ENCODE results near the gene CLEC4M. TPM values are rescaled to one million over a fixed set of nuclear protein-coding genes. Genes with fewer than 3 reads are reported as not detected.
"Not testable (repeated sequence)": the region's sequence is repeated elsewhere in the genome, so short reads cannot be mapped to it uniquely, and the experiment has no call there.

Gene CLEC4M
- total RNA-seq, 1 donor from 2014 or later = not detected

DNA sequence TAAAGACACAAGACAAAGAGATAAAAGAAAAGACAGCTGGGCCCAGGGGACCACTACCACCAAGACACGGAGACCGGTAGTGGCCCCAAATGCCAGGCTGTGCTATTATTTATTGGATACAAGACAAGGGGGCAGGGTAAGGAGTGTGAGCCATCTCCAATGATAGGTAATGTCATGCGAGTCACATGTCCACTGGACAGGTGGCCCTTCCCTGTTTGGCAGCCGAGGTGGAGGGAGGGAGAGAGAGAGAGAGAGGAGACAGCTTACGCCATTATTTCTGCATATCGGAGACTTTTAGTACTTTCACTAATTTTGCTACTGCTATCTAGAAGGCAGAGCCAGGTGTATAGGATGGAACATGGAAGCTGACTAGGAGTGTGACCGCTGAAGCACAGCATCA is 29.7 kb downstream of the CLEC4M start:
- ATAC-seq; intact Hi-C loops (cut with DNase I); DNase-seq (ENCODE audit: missing footprints): not testable (repeated sequence)

DNA sequence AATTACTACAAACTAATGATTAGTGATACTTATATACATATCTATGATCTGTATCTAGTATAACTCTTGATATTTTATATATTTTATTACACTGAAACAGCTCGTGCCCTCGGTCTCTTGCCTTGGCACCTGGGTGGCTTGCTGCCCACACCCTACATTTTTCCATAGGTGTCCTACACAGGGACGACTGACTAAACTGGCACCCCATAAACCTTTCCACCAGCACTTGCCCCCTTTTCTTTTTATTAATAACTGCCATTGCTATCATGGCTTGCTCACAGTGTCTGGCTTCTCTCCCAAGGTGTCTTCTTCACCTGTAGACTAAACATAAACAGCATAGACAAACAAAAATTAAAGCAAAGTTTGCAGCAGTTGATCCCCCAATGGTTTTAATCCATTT is 30.4 kb downstream of the CLEC4M start:
- no peak for DNase-seq (ENCODE audit: missing footprints)
- intact Hi-C loops (cut with DNase I) = no loop called here
- ATAC-seq = no peak

DNA sequence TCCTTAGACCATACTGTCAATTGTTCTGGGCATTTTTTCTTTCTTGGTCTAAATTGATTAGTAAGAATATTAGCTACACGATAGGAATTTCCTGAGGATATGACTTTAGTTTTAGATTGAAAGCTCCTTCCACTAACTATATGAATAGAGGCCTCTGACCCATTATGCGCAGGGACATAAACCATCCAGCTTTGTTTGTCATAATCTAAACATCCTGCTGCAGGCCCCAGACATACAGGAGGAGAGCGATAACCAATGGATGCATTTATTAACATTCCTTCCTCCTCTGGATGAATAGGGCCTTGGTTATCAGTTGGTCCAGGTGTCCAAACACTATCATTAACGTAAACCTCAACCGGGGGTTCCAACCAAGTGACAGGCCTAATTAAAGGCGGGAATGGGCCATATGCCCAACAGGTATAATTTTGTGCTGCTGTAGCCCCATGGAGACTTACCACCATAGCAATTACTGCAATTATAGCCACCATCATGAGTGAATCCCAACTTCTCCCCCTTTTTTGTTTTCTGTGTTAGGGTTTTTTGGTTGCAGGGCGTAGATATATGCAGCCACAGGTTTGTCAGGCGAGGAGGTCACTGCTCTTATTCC is 32.6 kb downstream of the CLEC4M start:
- intact Hi-C loops (cut with DNase I) = no loop called here
- ATAC-seq (no peak), DNase-seq (ENCODE audit: missing footprints) (no peak)

DNA sequence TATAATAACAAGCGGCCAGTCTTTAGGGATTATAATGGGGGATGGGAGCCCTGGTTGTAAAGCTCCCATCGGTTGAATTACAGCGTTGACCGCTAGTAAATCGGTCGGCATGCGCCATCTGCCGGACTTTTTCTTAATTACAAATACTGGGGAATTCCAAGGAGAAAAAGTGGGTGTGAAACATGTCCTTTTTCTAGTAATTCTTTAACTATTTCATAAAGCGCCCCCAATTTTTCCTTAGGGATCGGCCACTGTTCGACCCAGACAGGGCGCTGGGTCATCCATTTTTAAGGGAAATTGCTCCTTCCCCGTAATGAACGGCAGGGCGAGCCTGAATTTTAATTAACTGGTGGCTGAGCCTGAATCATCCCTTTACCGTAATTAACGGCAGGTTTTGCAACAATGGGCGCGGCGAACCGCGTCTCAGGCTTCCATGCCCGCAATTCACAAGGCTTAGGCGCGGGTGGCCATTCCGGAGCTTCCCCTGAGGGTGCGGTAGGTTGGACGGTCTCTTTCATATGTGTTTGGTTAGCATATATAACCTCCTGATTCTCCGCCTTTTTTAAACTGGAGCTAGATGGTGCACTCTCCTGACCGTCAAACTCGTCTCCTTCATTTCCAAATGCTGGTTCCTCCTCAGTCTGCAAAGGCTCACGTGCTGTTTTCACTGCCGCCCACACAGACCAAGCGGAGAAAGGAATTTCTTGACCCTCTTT is 36.8 kb downstream of the CLEC4M start:
- intact Hi-C loops (cut with DNase I) = loop anchor here (1.0 to 2.0 kb wide), 2 partner anchors 231 to 445 kb away; no protein-coding TSS in a partner anchor
- ATAC-seq = peak; percentile 75
- peak; percentile 91 for DNase-seq (ENCODE audit: missing footprints)

DNA sequence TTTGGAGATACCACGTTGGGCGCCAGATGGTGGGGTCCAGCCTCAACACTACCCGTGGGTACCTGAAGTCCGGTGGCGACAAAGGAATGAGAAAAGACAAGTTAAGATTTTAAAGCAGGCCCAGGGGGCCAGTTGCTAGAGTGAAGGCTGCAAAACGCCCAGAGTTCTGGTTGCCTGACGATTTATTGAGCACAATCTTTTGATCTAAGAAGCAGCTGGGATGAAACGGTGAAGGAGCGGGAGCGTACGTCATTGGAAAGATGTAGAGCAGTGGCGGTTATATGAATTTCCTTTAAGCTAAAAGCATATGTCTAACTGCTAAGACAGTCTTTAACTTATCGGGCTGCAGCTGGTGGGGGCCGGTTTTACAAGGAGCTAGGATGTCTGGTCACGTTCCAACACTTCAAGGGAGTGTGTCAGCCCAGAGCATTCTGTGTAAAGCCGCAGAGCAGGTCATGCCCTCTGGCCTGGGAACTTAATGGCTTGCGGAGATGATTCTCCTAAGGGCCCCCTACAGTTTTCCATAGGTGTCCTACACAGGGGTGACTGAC is 38.1 kb downstream of the CLEC4M start:
- DNase-seq (ENCODE audit: missing footprints) = no peak
- no peak for ATAC-seq
- intact Hi-C loops (cut with DNase I) = no loop called here

DNA sequence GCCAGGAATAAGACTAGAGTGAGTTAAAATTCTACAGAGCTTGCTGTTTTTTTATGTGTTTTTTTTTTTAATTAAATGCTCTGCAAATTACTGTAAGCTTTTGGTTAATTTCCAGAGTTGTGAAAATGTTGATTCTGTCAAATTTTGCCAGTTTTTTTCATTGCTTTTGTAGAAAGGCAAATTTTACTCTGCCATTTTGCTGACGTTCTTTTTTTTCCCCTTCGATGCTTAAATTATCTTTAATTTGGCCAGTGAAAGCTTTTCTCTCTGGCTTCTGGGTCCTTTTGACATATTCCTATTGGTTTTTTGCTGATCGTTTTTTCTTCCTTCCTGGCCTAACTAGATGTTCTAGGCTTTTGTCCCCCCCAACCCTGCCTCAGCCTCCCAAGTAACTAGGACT is 43.2 kb downstream of the CLEC4M start:
- ATAC-seq = no peak
- DNase-seq (ENCODE audit: missing footprints) = no peak
- intact Hi-C loops (cut with DNase I) = no loop called here

DNA sequence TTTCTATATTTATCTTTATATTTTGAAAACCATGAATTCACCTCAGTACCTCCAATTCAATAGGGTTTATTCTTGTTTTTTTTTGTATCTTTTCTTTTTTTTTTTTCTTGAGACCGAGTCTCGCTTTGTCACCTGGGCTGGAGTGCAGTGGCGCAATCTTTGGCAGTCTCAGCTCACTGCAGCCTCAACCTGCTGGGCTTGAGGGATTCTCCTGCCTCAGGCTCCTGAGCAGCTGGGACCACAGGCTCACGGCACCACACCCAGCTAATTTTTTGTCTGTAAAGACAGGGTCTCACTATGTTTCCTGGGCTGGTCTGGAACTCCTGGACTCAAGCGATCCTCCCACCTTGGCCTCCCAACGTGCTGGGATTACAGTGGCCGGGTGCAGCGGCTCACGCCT is 43.8 kb downstream of the CLEC4M start:
- ATAC-seq (no peak), DNase-seq (ENCODE audit: missing footprints) (no peak)
- intact Hi-C loops (cut with DNase I) = no loop called here

DNA sequence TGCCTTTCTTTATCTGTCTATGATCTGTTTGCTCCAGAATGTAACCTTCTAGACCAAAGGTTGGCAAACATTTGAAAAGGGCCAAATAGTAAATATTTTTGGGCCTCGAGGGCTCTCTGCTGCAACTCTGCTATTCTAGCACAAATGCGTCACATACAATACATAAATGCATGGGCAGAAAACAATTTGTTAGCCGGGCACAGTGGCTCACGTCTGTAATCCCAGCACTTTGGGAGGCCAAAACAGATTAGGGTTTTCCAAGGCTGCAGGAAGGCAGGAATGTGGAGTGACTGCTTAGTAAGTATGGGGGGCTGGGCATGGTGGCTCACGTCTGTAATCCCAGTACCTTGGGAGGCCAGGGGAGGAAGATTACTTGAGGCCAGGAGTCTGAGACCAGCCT is 45.1 kb downstream of the CLEC4M start:
- ATAC-seq (no peak), DNase-seq (ENCODE audit: missing footprints) (no peak)
- intact Hi-C loops (cut with DNase I) = no loop called here

DNA sequence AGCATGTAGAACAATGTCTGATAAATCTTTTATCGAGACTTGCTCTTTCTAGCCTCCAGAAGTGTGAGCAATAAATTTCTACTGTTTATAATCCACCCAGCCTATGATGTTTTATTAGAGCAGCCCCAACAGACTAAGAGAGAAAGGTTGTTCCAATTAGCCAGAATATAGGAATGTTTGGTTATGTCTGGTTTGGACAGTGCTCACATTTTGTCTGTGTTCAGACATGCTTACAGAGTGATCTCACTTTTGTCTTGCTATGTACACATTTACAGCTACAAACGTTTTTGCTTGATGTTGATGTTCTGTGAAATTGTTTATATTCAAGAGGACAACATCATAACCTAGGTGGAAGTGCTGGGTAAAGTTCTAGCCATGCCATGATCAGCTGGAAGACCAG is 48.9 kb downstream of the CLEC4M start:
- DNase-seq (ENCODE audit: missing footprints) (no peak), ATAC-seq (no peak)
- intact Hi-C loops (cut with DNase I) = no loop called here

DNA sequence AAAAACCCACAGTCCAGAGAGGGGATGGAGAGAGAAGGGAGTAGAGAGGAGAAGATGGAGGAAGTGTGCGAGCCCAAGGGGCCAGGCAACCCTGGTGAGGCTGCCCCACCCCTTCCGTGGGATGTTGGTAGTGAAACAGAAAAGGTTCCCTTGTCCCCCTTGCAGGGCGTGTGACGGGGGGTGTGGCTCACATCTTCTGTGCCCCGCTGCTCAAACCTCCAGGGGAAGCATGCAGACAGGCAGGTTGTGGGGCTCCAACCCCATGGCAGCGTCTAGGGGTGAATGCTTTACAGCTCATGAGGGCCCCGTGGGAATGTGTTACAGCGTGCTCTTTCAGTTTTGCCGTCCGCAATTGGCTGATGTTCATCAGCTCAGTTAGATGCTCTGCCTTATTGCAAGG is 52.3 kb downstream of the CLEC4M start:
- intact Hi-C loops (cut with DNase I) = no loop called here
- DNase-seq (ENCODE audit: missing footprints) (no peak), ATAC-seq (no peak)

DNA sequence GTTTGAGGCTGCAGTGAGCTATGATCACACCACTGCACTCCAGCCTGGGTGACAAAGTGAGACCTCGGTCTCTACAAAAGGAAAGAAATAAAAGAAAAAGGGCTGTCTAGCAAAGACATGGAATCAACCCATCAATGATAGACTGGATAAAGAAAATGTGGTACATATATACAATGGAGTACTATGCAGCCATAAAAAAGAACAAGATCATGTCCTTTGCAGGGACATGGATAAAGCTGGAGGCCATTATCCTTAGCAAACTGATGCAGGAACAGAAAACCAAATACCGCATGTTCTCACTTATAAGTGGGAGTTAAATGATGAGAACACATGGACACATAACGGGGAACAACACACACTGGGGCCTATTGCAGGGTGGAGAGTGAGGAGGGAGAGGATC is 53.0 kb downstream of the CLEC4M start:
- intact Hi-C loops (cut with DNase I); ATAC-seq: not testable (repeated sequence)

DNA sequence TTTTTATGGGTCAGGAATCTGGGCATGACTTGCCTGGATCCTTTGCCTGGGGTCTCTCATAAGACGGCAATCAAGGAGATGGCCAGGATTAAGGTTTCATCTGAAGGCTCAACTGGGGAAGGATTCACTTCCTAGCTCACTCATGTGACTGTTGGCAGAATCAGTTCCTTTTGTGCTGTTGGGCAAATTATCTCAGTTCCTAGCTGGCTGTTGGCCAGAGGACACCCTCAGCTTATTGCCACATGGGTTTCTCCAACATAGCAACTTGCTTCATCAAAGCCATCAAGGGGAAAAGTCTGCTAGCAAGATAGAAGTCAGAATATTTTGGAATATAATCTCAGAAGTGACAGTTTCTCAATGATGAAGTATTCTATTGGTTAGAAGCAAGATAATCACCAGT is 54.8 kb downstream of the CLEC4M start:
- intact Hi-C loops (cut with DNase I) = no loop called here
- no peak for ATAC-seq
- DNase-seq (ENCODE audit: missing footprints) = no peak

More for the DNA sequence above, 53.0 kb downstream of the CLEC4M start:
- not testable (repeated sequence) for DNase-seq (ENCODE audit: missing footprints)

DNA sequence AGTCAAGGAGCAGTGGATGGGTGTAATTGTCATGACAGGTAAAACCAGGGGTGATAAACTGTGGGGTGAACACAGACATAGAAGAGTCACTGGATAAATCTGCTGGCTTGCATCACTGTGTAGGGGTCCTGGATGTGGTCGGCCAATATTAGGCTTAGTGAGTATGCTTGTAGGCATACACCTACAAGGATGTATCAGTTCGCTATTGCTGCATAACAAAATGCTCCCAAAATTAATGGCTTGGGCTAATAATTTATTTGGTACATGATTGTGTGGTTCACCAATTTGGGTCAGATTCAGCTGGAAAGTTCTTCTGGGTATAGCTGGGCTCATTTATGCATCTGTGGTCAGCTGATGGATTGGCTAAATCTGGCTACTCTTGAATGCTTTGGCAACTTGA is 55.8 kb downstream of the CLEC4M start:
- ATAC-seq (no peak), DNase-seq (ENCODE audit: missing footprints) (no peak)
- intact Hi-C loops (cut with DNase I) = no loop called here

Other genes with a start within 250 kb of the CLEC4M start
- gene ZNF358, start 247.1 kb upstream of the CLEC4M start, total RNA-seq = 89.6 TPM
- gene MCOLN1, start 240.6 kb upstream of the CLEC4M start, total RNA-seq = 19.5 TPM
- gene PNPLA6, start 227.5 kb upstream of the CLEC4M start, total RNA-seq = 50.6 TPM
- 1.9 TPM for gene CAMSAP3, start 167.4 kb upstream of the CLEC4M start, total RNA-seq
- 25.3 TPM for gene XAB2, start 133.7 kb upstream of the CLEC4M start, total RNA-seq
- gene PET100, start 133.4 kb upstream of the CLEC4M start, total RNA-seq = 205 TPM
- gene PCP2, start 129.5 kb upstream of the CLEC4M start, total RNA-seq = 6.6 TPM
- gene STXBP2, start 126.1 kb upstream of the CLEC4M start, total RNA-seq = 8.4 TPM
- gene RETN, start 94.2 kb upstream of the CLEC4M start, total RNA-seq = 1.2 TPM
- gene MCEMP1, start 86.2 kb upstream of the CLEC4M start, total RNA-seq = 1.1 TPM
- gene TRAPPC5, start 82.4 kb upstream of the CLEC4M start, total RNA-seq = 139 TPM
- gene FCER2, start 61.1 kb upstream of the CLEC4M start, total RNA-seq = 0.30 TPM
- 2.2 TPM for gene CLEC4G, start 31.1 kb upstream of the CLEC4M start, total RNA-seq
- gene CD209, start 15.7 kb upstream of the CLEC4M start, total RNA-seq = 15.6 TPM
- gene EVI5L, start 67.0 kb downstream of the CLEC4M start, total RNA-seq = 21.5 TPM
- not detected for gene PRR36, start 111.1 kb downstream of the CLEC4M start, total RNA-seq
- 2.5 TPM for gene LRRC8E, start 125.3 kb downstream of the CLEC4M start, total RNA-seq
- gene MAP2K7, start 140.6 kb downstream of the CLEC4M start, total RNA-seq = 28.0 TPM
- 7.2 TPM for gene TGFBR3L, start 151.6 kb downstream of the CLEC4M start, total RNA-seq
- 10.3 TPM for gene SNAPC2, start 157.1 kb downstream of the CLEC4M start, total RNA-seq
- 0.19 TPM for gene CTXN1, start 162.9 kb downstream of the CLEC4M start, total RNA-seq
- gene TIMM44, start 180.4 kb downstream of the CLEC4M start, total RNA-seq = 111 TPM
- 55.1 TPM for gene ELAVL1, start 242.4 kb downstream of the CLEC4M start, total RNA-seq

All from Right ventricle myocardium inferior (tissue), 1 donor.